ENCODE data around the gene PRMT7. TPM values are rescaled to one million over a fixed set of nuclear protein-coding genes. Genes with fewer than 3 reads are reported as not detected.

Gene PRMT7
- total RNA-seq, 3 donors from 2014 or later = 38.4 to 53.4 (median 41.0) TPM

- peak in 1 of 2 donors; percentile 43 for DNase-seq (ENCODE audit: low spot score in 2 of 2)
- Histone ChIP-seq H3K9me3 (no peaks in the 10 kb centered on the region), H3K36me3 (peaks cover under 1% of the 10 kb centered on the region), H3K4me3 (peak overlapping the region; percentile 76 to 91 (median 86)), H3K27ac (peak overlapping the region; percentile 88 to 97), H3K4me1 (no peaks in the 10 kb centered on the region), H3K27me3 (no peaks in the 10 kb centered on the region)
- TF ChIP-seq CTCF (IDR thresholded peaks at IDR 0.05) (no peak), POLR2AphosphoS5 (IDR thresholded peaks at IDR 0.05) (peak in 2 of 3 donors; percentile 12 to 37), POLR2A (IDR thresholded peaks at IDR 0.05) (peak; percentile 19)
- intact Hi-C loops (cut with DNase I; ENCODE audit: low total_unique reads) = no loop called here
Observed at GRCh38 chr16:68265078-68265920, 45.5 kb upstream of the PRMT7 start.

GRCh38 chr16:68267612-68268405, 43.0 kb upstream of the PRMT7 start:
- Histone ChIP-seq H3K27ac (no peak overlapping the region), H3K36me3 (no peaks in the 10 kb centered on the region), H3K4me1 (no peaks in the 10 kb centered on the region), H3K9me3 (no peaks in the 10 kb centered on the region), H3K4me3 (no peak overlapping the region), H3K27me3 (no peaks in the 10 kb centered on the region)
- DNase-seq (ENCODE audit: low spot score in 2 of 2) = no peak
- TF ChIP-seq POLR2AphosphoS5 (IDR thresholded peaks at IDR 0.05) (no peak), CTCF (IDR thresholded peaks at IDR 0.05) (no peak), POLR2A (IDR thresholded peaks at IDR 0.05) (no peak)
- intact Hi-C loops (cut with DNase I; ENCODE audit: low total_unique reads) = no loop called here

GRCh38 chr16:68269793-68270192, 41.0 kb upstream of the PRMT7 start:
- no peak for TF ChIP-seq POLR2A (IDR thresholded peaks at IDR 0.05)
- TF ChIP-seq POLR2AphosphoS5 (IDR thresholded peaks at IDR 0.05) = no peak
- TF ChIP-seq CTCF (IDR thresholded peaks at IDR 0.05) = no peak
- intact Hi-C loops (cut with DNase I; ENCODE audit: low total_unique reads) = no loop called here
- DNase-seq (ENCODE audit: low spot score in 2 of 2) = no peak
- Histone ChIP-seq H3K36me3 (no peaks in the 10 kb centered on the region), H3K9me3 (no peaks in the 10 kb centered on the region), H3K27me3 (no peaks in the 10 kb centered on the region), H3K4me1 (no peaks in the 10 kb centered on the region), H3K4me3 (no peak overlapping the region), H3K27ac (no peak overlapping the region)

GRCh38 chr16:68270353-68270752, 40.5 kb upstream of the PRMT7 start:
- H3K27ac ChIP-seq = no peak overlapping the region
- no peaks in the 10 kb centered on the region for H3K36me3 ChIP-seq
- H3K9me3 ChIP-seq = no peaks in the 10 kb centered on the region
- H3K27me3 ChIP-seq = no peaks in the 10 kb centered on the region
- H3K4me1 ChIP-seq = no peaks in the 10 kb centered on the region
- TF ChIP-seq POLR2AphosphoS5 (IDR thresholded peaks at IDR 0.05) (no peak), POLR2A (IDR thresholded peaks at IDR 0.05) (no peak), CTCF (IDR thresholded peaks at IDR 0.05) (no peak)
- H3K4me3 ChIP-seq = no peak overlapping the region
- no peak for DNase-seq (ENCODE audit: low spot score in 2 of 2)
- intact Hi-C loops (cut with DNase I; ENCODE audit: low total_unique reads) = no loop called here
